ENCODE measurements around the gene HYAL1. TPM values are rescaled to one million over a fixed set of nuclear protein-coding genes. Genes with fewer than 3 reads are reported as not detected.
A peak's percentile ranks its signal among the peaks of the same experiment; 100 is the strongest.

The HYAL1 gene
- total and polyA plus RNA-seq, 8 donors, result 2.1 to 41.3 (median 2.9) TPM

GRCh38 chr3:50292159-50293078 is 11.0 kb downstream of the HYAL1 start, which contains the start of gene IFRD2:
Gene IFRD2, minus strand, starts transcription at chr3:50292429. Its CDS starts 155 bp downstream, at chr3:50292274.
- Histone ChIP-seq H3K36me3 (peaks cover 0 to 36% of the 10 kb centered on the region in 2 donors), H3K4me1 (peaks cover 11 to 20% of the 10 kb centered on the region in 2 donors), H3K27me3 (no peaks in the 10 kb centered on the region), H3K4me3 (peak within 1 kb of the TSS; percentile 94 to 97), H3K27ac (peak within 1 kb of the TSS; percentile 69 to 84), H3K9me3 (no peaks in the 10 kb centered on the region)
- TF ChIP-seq CTCF (IDR thresholded peaks at IDR 0.05), result no peak
- intact Hi-C loops (cut with DNase I), result no loop called here
- ATAC-seq, result peak; percentile 97
- DNase-seq, result peak; percentile 94 to 99 (median 98)

- H3K4me3 ChIP-seq, result no peak overlapping the region
- DNase-seq (no peak), ATAC-seq (no peak)
- H3K27ac ChIP-seq, result no peak overlapping the region
- no peaks in the 10 kb centered on the region for H3K27me3 ChIP-seq
- peaks cover 0 to 48% of the 10 kb centered on the region in 2 donors for H3K36me3 ChIP-seq
- no peaks in the 10 kb centered on the region for H3K9me3 ChIP-seq
- H3K4me1 ChIP-seq, result peaks cover 11 to 20% of the 10 kb centered on the region in 2 donors
- TF ChIP-seq CTCF (IDR thresholded peaks at IDR 0.05), result no peak
- intact Hi-C loops (cut with DNase I), result no loop called here
Measured at GRCh38 chr3:50290161-50290641, 13.2 kb downstream of the HYAL1 start.

GRCh38 chr3:50289130-50289529 is 14.2 kb downstream of the HYAL1 start:
- no peaks in the 10 kb centered on the region for H3K9me3 ChIP-seq
- no peaks in the 10 kb centered on the region for H3K27me3 ChIP-seq
- peaks cover 0 to 48% of the 10 kb centered on the region in 2 donors for H3K36me3 ChIP-seq
- TF ChIP-seq CTCF (IDR thresholded peaks at IDR 0.05), result no peak
- H3K27ac ChIP-seq, result no peak overlapping the region
- intact Hi-C loops (cut with DNase I), result no loop called here
- H3K4me3 ChIP-seq, result no peak overlapping the region
- DNase-seq (no peak), ATAC-seq (no peak)
- peaks cover 11 to 20% of the 10 kb centered on the region in 2 donors for H3K4me1 ChIP-seq

- ATAC-seq (no peak), DNase-seq (no peak)
- Histone ChIP-seq H3K4me3 (no peak overlapping the region), H3K27ac (no peak overlapping the region), H3K9me3 (no peaks in the 10 kb centered on the region), H3K27me3 (no peaks in the 10 kb centered on the region), H3K36me3 (peaks cover 0 to 48% of the 10 kb centered on the region in 2 donors), H3K4me1 (peaks cover 11 to 20% of the 10 kb centered on the region in 2 donors)
- intact Hi-C loops (cut with DNase I), result no loop called here
- no peak for TF ChIP-seq CTCF (IDR thresholded peaks at IDR 0.05)
Measured at GRCh38 chr3:50288387-50289007, 14.9 kb downstream of the HYAL1 start.

- DNase-seq (no peak), ATAC-seq (no peak)
- Histone ChIP-seq H3K36me3 (peaks cover 0 to 48% of the 10 kb centered on the region in 2 donors), H3K27ac (no peak overlapping the region), H3K9me3 (no peaks in the 10 kb centered on the region), H3K4me1 (peaks cover 5 to 9% of the 10 kb centered on the region in 2 donors), H3K27me3 (no peaks in the 10 kb centered on the region), H3K4me3 (no peak overlapping the region)
- intact Hi-C loops (cut with DNase I), result no loop called here
- no peak for TF ChIP-seq CTCF (IDR thresholded peaks at IDR 0.05)
Measured at GRCh38 chr3:50287262-50287661, 16.1 kb downstream of the HYAL1 start.

Data from left lung (tissue), 10 donors.